Smooth muscle cell of the pulmonary artery (primary cell): ENCODE data around the gene HCST. TPM values are rescaled to one million over a fixed set of nuclear protein-coding genes. Genes with fewer than 3 reads are reported as not detected.

Source experiments
- total RNA-seq: library from RNA; depleted of rRNA; stranded (reverse); fragments of >200 nt; gene quantifications from 2 replicates; pipeline ENCODE4 v1.2.3, GENCODE V29; 2014

HCST gene
- total RNA-seq: 0.46 and 1.2 TPM in 2 replicates

GRCh38 chr19:35901854-35902661 lies at the start of gene HCST:
Gene HCST (plus strand): TSS chr19:35902529. CDS start chr19:35902594, 65 bp downstream.

GRCh38 chr19:35856546-35857149 lies 45.7 kb upstream of the HCST start, which contains the start of gene KIRREL2:
Gene KIRREL2 (plus strand): TSS chr19:35856911. CDS start chr19:35857120, 209 bp downstream.

GRCh38 chr19:35868172-35868822 lies 34.0 kb upstream of the HCST start, which contains the start of gene APLP1:
Gene APLP1 (plus strand): TSS chr19:35868574. CDS start chr19:35868637, 63 bp downstream.

GRCh38 chr19:35908010-35908441 lies 5.7 kb downstream of the HCST start, which contains the start of gene TYROBP:
Gene TYROBP (minus strand): TSS chr19:35908295. CDS start chr19:35908228, 67 bp downstream.

GRCh38 chr19:35935911-35936737 lies 33.8 kb downstream of the HCST start, which contains the start of gene LRFN3:
Gene LRFN3 (plus strand): TSS chr19:35936374. CDS start chr19:35939426, 3,052 bp downstream.

Other genes starting within 250 kb of the HCST start
- 0.10 and 0.13 TPM in 2 replicates for gene UPK1A, start 236.0 kb upstream of the HCST start, total RNA-seq
- gene ZBTB32, start 198.0 kb upstream of the HCST start, total RNA-seq: not detected in 2 replicates
- gene KMT2B, start 184.5 kb upstream of the HCST start, total RNA-seq: 10.3 and 15.1 TPM in 2 replicates
- 0.73 and 0.85 TPM in 2 replicates for gene IGFLR1, start 160.1 kb upstream of the HCST start, total RNA-seq
- gene U2AF1L4, start 157.1 kb upstream of the HCST start, total RNA-seq: 6.1 and 8.9 TPM in 2 replicates
- 12.4 and 17.2 TPM in 2 replicates for gene PSENEN, start 156.9 kb upstream of the HCST start, total RNA-seq
- 9.0 and 10.0 TPM in 2 replicates for gene LIN37, start 154.0 kb upstream of the HCST start, total RNA-seq
- gene HSPB6, start 145.5 kb upstream of the HCST start, total RNA-seq: 106 and 161 TPM in 2 replicates
- gene PROSER3, start 144.4 kb upstream of the HCST start, total RNA-seq: 5.4 and 6.3 TPM in 2 replicates
- gene ARHGAP33, start 127.0 kb upstream of the HCST start, total RNA-seq: 3.1 and 5.5 TPM in 2 replicates
- not detected in 2 replicates for gene PRODH2, start 89.7 kb upstream of the HCST start, total RNA-seq
- gene NPHS1, start 50.0 kb upstream of the HCST start, total RNA-seq: not detected in 2 replicates
- gene KIRREL2, start 45.6 kb upstream of the HCST start, total RNA-seq: not detected in 2 replicates
- gene APLP1, start 34.0 kb upstream of the HCST start, total RNA-seq: 23.2 and 28.9 TPM in 2 replicates
- gene NFKBID, start 2.0 kb upstream of the HCST start, total RNA-seq: 2.5 and 5.2 TPM in 2 replicates
- gene TYROBP, start 5.8 kb downstream of the HCST start, total RNA-seq: not detected in 2 replicates
- 5.1 and 7.1 TPM in 2 replicates for gene LRFN3, start 33.8 kb downstream of the HCST start, total RNA-seq
- gene SDHAF1, start 92.7 kb downstream of the HCST start, total RNA-seq: 7.7 and 8.0 TPM in 2 replicates
- 0.13 and 0.20 TPM in 2 replicates for gene SYNE4, start 106.3 kb downstream of the HCST start, total RNA-seq
- gene ALKBH6, start 111.7 kb downstream of the HCST start, total RNA-seq: 12.6 and 18.2 TPM in 2 replicates
- gene CLIP3, start 130.3 kb downstream of the HCST start, total RNA-seq: 31.5 and 42.9 TPM in 2 replicates
- 3.3 and 5.5 TPM in 2 replicates for gene THAP8, start 151.8 kb downstream of the HCST start, total RNA-seq
- 1.7 and 2.3 TPM in 2 replicates for gene WDR62, start 152.4 kb downstream of the HCST start, total RNA-seq
- not detected in 2 replicates for gene OVOL3, start 208.6 kb downstream of the HCST start, total RNA-seq
- 65.5 and 83.0 TPM in 2 replicates for gene POLR2I, start 212.3 kb downstream of the HCST start, total RNA-seq
- gene TBCB, start 212.9 kb downstream of the HCST start, total RNA-seq: 172 and 201 TPM in 2 replicates
- gene CAPNS1, start 237.5 kb downstream of the HCST start, total RNA-seq: 461 and 505 TPM in 2 replicates
- 13.2 and 34.2 TPM in 2 replicates for gene COX7A1, start 249.9 kb downstream of the HCST start, total RNA-seq